Smooth muscle cell (in vitro differentiated cells): Measurements from ENCODE around the gene ACSM3. TPM values are rescaled to one million over a fixed set of nuclear protein-coding genes. Genes with fewer than 3 reads are reported as not detected.

ENCODE experiments used
- DNase-seq: peaks from one replicate; lab custom pipeline; 2025; ENCODE audit not compliant: unreplicated experiment; lab: John Stamatoyannopoulos, UW
- H2AFZ ChIP-seq: fragments of 200-600 bp; sonication (generic); 2 replicates; pipeline ENCODE4 v1.6.0; 2016; ENCODE audit warnings: antibody characterized with exemption, low read depth, mild to moderate bottlenecking
- H3F3A ChIP-seq: fragments of 200-600 bp; sonication (generic); 2 replicates; pipeline ENCODE4 v1.6.0; 2017; ENCODE audit warnings: antibody characterized with exemption, low read depth
- H3K27ac ChIP-seq: fragments of 200-600 bp; sonication (generic); 2 replicates; pipeline ENCODE4 v1.5.1; 2016; ENCODE audit warnings: low read depth, mild to moderate bottlenecking
- H3K27me3 ChIP-seq: fragments of 200-600 bp; sonication (generic); 2 replicates; pipeline ENCODE4 v1.6.1; 2016; ENCODE audit warnings: low read depth, mild to moderate bottlenecking
- H3K36me3 ChIP-seq: fragments of 200-600 bp; sonication (generic); 2 replicates; pipeline ENCODE4 v1.5.1; 2016; ENCODE audit warnings: low read depth
- H3K4me1 ChIP-seq: fragments of 200-600 bp; sonication (generic); 2 replicates; pipeline ENCODE4 v1.5.1; 2016; ENCODE audit warnings: low read depth
- H3K4me2 ChIP-seq: fragments of 200-600 bp; sonication (generic); 2 replicates; pipeline ENCODE4 v1.6.0; 2016; ENCODE audit warnings: mild to moderate bottlenecking
- H3K4me3 ChIP-seq: fragments of 200-600 bp; sonication (generic); 2 replicates; pipeline ENCODE4 v1.5.1; 2016; ENCODE audit warnings: mild to moderate bottlenecking
- H3K79me2 ChIP-seq: fragments of 200-600 bp; sonication (generic); 2 replicates; pipeline ENCODE4 v1.6.0; 2016; ENCODE audit warnings: low read depth, mild to moderate bottlenecking
- H3K9ac ChIP-seq: fragments of 200-600 bp; sonication (generic); 2 replicates; pipeline ENCODE4 v1.6.0; 2016; ENCODE audit warnings: low read depth
- H3K9me3 ChIP-seq: fragments of 200-600 bp; sonication (generic); replicated peaks from 2 replicates; pipeline ENCODE4 v1.5.1; 2016; ENCODE audit warnings: low read depth
- H4K20me1 ChIP-seq: fragments of 200-600 bp; sonication (generic); 2 replicates; pipeline ENCODE4 v1.6.0; 2016; ENCODE audit warnings: low read depth
- WGBS: methylation state at CpG from one replicate; pipeline ENCODE4 v1.1.7; 2016; ENCODE audit warnings: low lambda C conversion rate; 5-methylcytosine and 5-hydroxymethylcytosine counted together
- polyA plus RNA-seq: library from polyadenylated mRNA; unstranded; fragments of >200 nt; fragmentation: Nextera tagmentation; extraction: Ambion mirVana; gene quantifications from 2 replicates; pipeline ENCODE4 v1.2.1, GENCODE V29; 2016
- small RNA-seq: library from RNA; depleted of rRNA; stranded (forward); fragments of <200 nt; gene quantifications from one replicate; pipeline ENCODE3, GENCODE V24; 2014
- total RNA-seq: library from RNA; depleted of rRNA; stranded (reverse); fragments of >200 nt; gene quantifications from 2 replicates; pipeline ENCODE4 v1.2.3, GENCODE V29; 2014
- TF ChIP-seq, protein P1 (sequence below): fragments of 200-600 bp; sonication (generic); IDR thresholded peaks from 2 replicates; pipeline ENCODE4 v1.5.1; 2017; ENCODE audit warnings: borderline replicate concordance, mild to moderate bottlenecking, antibody characterized with exemption; ENCODE audit not compliant: insufficient read depth, poor library complexity, severe bottlenecking

Gene ACSM3
- total and polyA plus RNA-seq, 2 experiments from 2014 or later: 1.3 to 2.3 TPM

DNA sequence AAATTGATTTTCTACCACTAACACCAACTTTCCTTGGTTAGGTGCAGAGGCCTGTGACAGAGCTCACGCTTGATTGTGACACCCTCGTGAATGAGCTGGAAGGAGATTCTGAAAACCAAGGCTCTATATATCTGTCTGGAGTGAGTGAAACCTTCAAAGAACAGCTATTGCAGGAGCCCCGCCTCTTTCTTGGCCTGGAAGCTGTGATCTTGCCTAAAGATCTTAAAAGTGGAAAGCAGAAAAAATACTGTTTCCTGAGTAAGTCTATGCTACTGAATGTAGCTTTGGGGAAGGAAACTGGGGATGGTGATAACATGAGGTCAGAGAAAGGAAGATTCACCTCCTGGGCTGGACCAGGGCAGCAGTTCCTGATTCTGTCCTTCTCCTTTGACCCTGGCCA lies 80.8 kb downstream of the ACSM3 start:
- Histone ChIP-seq H3K27me3 (no peaks in the 10 kb centered on the region), H3K79me2 (no peaks in the 10 kb centered on the region), H3K9me3 (no peaks in the 10 kb centered on the region), H2AFZ (no peak overlapping the region), H4K20me1 (no peaks in the 10 kb centered on the region), H3K9ac (no peak overlapping the region), H3K36me3 (no peaks in the 10 kb centered on the region), H3K4me3 (no peak overlapping the region), H3K4me1 (no peaks in the 10 kb centered on the region), H3K4me2 (no peak overlapping the region), H3F3A (no peaks in the 10 kb centered on the region), H3K27ac (no peak overlapping the region)
- TF ChIP-seq, protein P1, sequence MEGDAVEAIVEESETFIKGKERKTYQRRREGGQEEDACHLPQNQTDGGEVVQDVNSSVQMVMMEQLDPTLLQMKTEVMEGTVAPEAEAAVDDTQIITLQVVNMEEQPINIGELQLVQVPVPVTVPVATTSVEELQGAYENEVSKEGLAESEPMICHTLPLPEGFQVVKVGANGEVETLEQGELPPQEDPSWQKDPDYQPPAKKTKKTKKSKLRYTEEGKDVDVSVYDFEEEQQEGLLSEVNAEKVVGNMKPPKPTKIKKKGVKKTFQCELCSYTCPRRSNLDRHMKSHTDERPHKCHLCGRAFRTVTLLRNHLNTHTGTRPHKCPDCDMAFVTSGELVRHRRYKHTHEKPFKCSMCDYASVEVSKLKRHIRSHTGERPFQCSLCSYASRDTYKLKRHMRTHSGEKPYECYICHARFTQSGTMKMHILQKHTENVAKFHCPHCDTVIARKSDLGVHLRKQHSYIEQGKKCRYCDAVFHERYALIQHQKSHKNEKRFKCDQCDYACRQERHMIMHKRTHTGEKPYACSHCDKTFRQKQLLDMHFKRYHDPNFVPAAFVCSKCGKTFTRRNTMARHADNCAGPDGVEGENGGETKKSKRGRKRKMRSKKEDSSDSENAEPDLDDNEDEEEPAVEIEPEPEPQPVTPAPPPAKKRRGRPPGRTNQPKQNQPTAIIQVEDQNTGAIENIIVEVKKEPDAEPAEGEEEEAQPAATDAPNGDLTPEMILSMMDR: no peak
- no peak for DNase-seq
- WGBS: 91% methylated on average over 3 of the region's 3 CpGs

GRCh38 chr16:20846030-20846429 lies 82.2 kb downstream of the ACSM3 start:
- Histone ChIP-seq H3K9me3 (no peaks in the 10 kb centered on the region), H3K9ac (no peak overlapping the region), H3F3A (peaks cover 3% of the 10 kb centered on the region), H4K20me1 (no peaks in the 10 kb centered on the region), H3K36me3 (no peaks in the 10 kb centered on the region), H3K4me1 (peaks cover under 1% of the 10 kb centered on the region), H3K4me2 (no peak overlapping the region), H3K27me3 (no peaks in the 10 kb centered on the region), H3K79me2 (no peaks in the 10 kb centered on the region), H2AFZ (no peak overlapping the region), H3K4me3 (no peak overlapping the region), H3K27ac (no peak overlapping the region)
- TF ChIP-seq, protein P1: no peak
- WGBS: 94% methylated on average over 6 of the region's 6 CpGs
- DNase-seq: no peak

GRCh38 chr16:20846551-20846950 lies 82.7 kb downstream of the ACSM3 start:
- Histone ChIP-seq H3K36me3 (no peaks in the 10 kb centered on the region), H3K4me3 (no peak overlapping the region)
- TF ChIP-seq, protein P1: no peak

More at GRCh38 chr16:20846551-20846950, 82.7 kb downstream of the ACSM3 start:
- Histone ChIP-seq H2AFZ (no peak overlapping the region), H3K79me2 (no peaks in the 10 kb centered on the region), H3K4me1 (peaks cover 5% of the 10 kb centered on the region), H4K20me1 (no peaks in the 10 kb centered on the region), H3K27ac (no peak overlapping the region), H3K27me3 (no peaks in the 10 kb centered on the region), H3K9me3 (no peaks in the 10 kb centered on the region), H3K9ac (no peak overlapping the region), H3F3A (peaks cover 8% of the 10 kb centered on the region), H3K4me2 (no peak overlapping the region)
- no peak for DNase-seq

Small RNA genes lying within 50 kb of the gene (small RNA-seq; reads per million reads assigned to genes)
- gene RF00618 (not detected), gene RNU6-944P (0.08 reads per million)

Other genes starting within 250 kb of the ACSM3 start
- gene ACSM2B, start 187.6 kb upstream of the ACSM3 start, total RNA-seq: not detected in 2 replicates
- not detected in 2 replicates for gene ACSM2B, start 187.6 kb upstream of the ACSM3 start, polyA plus RNA-seq
- 0.13 TPM in 1 of 2 replicates, not detected in the other for gene ACSM1, start 66.3 kb upstream of the ACSM3 start, total RNA-seq
- not detected in 2 replicates for gene ACSM1, start 66.3 kb upstream of the ACSM3 start, polyA plus RNA-seq
- 60.3 and 62.5 TPM in 2 replicates for gene THUMPD1, start 22.2 kb upstream of the ACSM3 start, total RNA-seq
- gene THUMPD1, start 22.2 kb upstream of the ACSM3 start, polyA plus RNA-seq: 20.3 and 30.8 TPM in 2 replicates
- gene ERI2, start 42.5 kb downstream of the ACSM3 start, total RNA-seq: 12.9 and 14.8 TPM in 2 replicates
- gene ERI2, start 42.5 kb downstream of the ACSM3 start, polyA plus RNA-seq: 7.5 and 7.6 TPM in 2 replicates
- 1.9 and 8.6 TPM in 2 replicates for gene REXO5, start 42.5 kb downstream of the ACSM3 start, total RNA-seq
- gene REXO5, start 42.5 kb downstream of the ACSM3 start, polyA plus RNA-seq: 3.2 and 4.6 TPM in 2 replicates
- gene DCUN1D3, start 136.3 kb downstream of the ACSM3 start, total RNA-seq: 36.3 and 37.8 TPM in 2 replicates
- 12.6 and 13.5 TPM in 2 replicates for gene DCUN1D3, start 136.3 kb downstream of the ACSM3 start, polyA plus RNA-seq
- 10.2 and 18.6 TPM in 2 replicates for gene LYRM1, start 136.8 kb downstream of the ACSM3 start, total RNA-seq
- gene LYRM1, start 136.8 kb downstream of the ACSM3 start, polyA plus RNA-seq: 11.7 and 15.3 TPM in 2 replicates